Endothelial cell of umbilical vein (primary cell): ENCODE data around the gene ETV7. TPM values are rescaled to one million over a fixed set of nuclear protein-coding genes. Genes with fewer than 3 reads are reported as not detected.
"Not testable (repeated sequence)": the region's sequence is repeated elsewhere in the genome, so short reads cannot be mapped to it uniquely, and the experiment has no call there.

ENCODE experiments used
- BruUV-seq: library from RNA; stranded (reverse); fragments of 400-500 nt; replicated peaks from 2 replicates; lab custom pipeline; 2021; lab: Mats Ljungman, UMichigan
- CTCF ChIA-PET: fragments of 300-600, 350-600 bp; sonication (Branson Sonifier 250); formaldehyde crosslinking; loops from one replicate; lab custom pipeline; 2021; ENCODE audit warnings: antibody characterized with exemption, inconsistent platforms; lab: Charles Lee
- POLR2A ChIA-PET: fragments of 300-600, 350-600 bp; sonication (Branson Sonifier 250); formaldehyde crosslinking; loops from one replicate; lab custom pipeline; 2021; ENCODE audit warnings: antibody characterized with exemption, inconsistent platforms; lab: Charles Lee
- DNase-seq: peaks from one replicate; pipeline ENCODE4 v3.0.0-alpha.2; 2011; ENCODE audit warnings: low read depth, low spot score
- FAIRE-seq: peaks from 2 replicates; lab custom pipeline; 2011; peaks lifted over from hg19 to GRCh38; lab: Jason Lieb, UNC
- H2AFZ ChIP-seq: 2 replicates; pipeline ENCODE4 v1.6.0; 2012; ENCODE audit warnings: low read depth, low read length, control low read depth, inconsistent platforms
- H3K27ac ChIP-seq: 2 replicates; pipeline ENCODE4 v1.5.1; 2011; ENCODE audit warnings: low read depth, mild to moderate bottlenecking, control low read depth, low read length, moderate library complexity; ENCODE audit not compliant: insufficient read depth
- H3K27me3 ChIP-seq, 2 experiments: 2 replicates each; pipeline versions ENCODE4 v1.6.0 to v1.6.1; 2011; ENCODE audit warnings: low read length in 2 of 2, mixed read lengths in 1 of 2; ENCODE audit not compliant: control insufficient read depth in 2 of 2, insufficient read depth in 2 of 2
- H3K36me3 ChIP-seq, 2 experiments: 2 replicates in 1 of 2; 3 replicates in 1 of 2; pipeline ENCODE4 v1.5.1; 2011; ENCODE audit warnings: low read length in 2 of 2, mild to moderate bottlenecking in 1 of 2, moderate library complexity in 1 of 2; ENCODE audit not compliant: control insufficient read depth in 2 of 2, insufficient read depth in 2 of 2; ENCODE audit errors: extremely low read depth in 1 of 2
- H3K4me1 ChIP-seq: 3 replicates; pipeline ENCODE4 v1.5.1; 2011; ENCODE audit warnings: mild to moderate bottlenecking, low read length; ENCODE audit not compliant: control insufficient read depth, insufficient read depth; ENCODE audit errors: extremely low read depth
- H3K4me2 ChIP-seq: 2 replicates; pipeline ENCODE4 v1.6.1; 2011; ENCODE audit warnings: low read length, control low read depth, mixed read lengths; ENCODE audit not compliant: insufficient read depth
- H3K4me3 ChIP-seq, 3 experiments: fragments of 200-600 bp in 1 of 3; sonication (generic), shearing (Covaris generic) in 1 of 3; replicated peaks in 1 of 3; 2 replicates each; pipeline ENCODE4 v1.5.1; 2011 to 2016; ENCODE audit warnings: control low read depth in 3 of 3, low read length in 3 of 3, mild to moderate bottlenecking in 2 of 3, inconsistent platforms in 1 of 3, low read depth in 1 of 3, moderate library complexity in 1 of 3; ENCODE audit not compliant: insufficient read depth in 1 of 3
- H3K79me2 ChIP-seq: 2 replicates; pipeline ENCODE4 v1.6.0; 2012; ENCODE audit warnings: low read length, inconsistent platforms; ENCODE audit not compliant: control insufficient read depth, insufficient read depth
- H3K9ac ChIP-seq: replicated peaks from 2 replicates; pipeline ENCODE3; 2011; ENCODE audit warnings: low read length, control low read depth; ENCODE audit not compliant: insufficient read depth; ENCODE audit errors: extremely low read depth
- H3K9me1 ChIP-seq: replicated peaks from 3 replicates; pipeline ENCODE4 v1.6.0; 2011; ENCODE audit warnings: mild to moderate bottlenecking, low read length; ENCODE audit not compliant: control insufficient read depth, insufficient read depth; ENCODE audit errors: extremely low read depth
- H3K9me3 ChIP-seq: replicated peaks from 2 replicates; pipeline ENCODE4 v1.5.1; 2012; ENCODE audit warnings: low read length, inconsistent platforms; ENCODE audit not compliant: control insufficient read depth, insufficient read depth
- H4K20me1 ChIP-seq: replicated peaks from 2 replicates; pipeline ENCODE3; 2011; ENCODE audit warnings: mild to moderate bottlenecking, low read length; ENCODE audit not compliant: control insufficient read depth, insufficient read depth; ENCODE audit errors: extremely low read depth
- JUN ChIP-seq: IDR thresholded peaks from 2 replicates; pipeline ENCODE4 v1.6.1; 2011; ENCODE audit warnings: borderline replicate concordance, low read depth; ENCODE audit not compliant: insufficient read length, insufficient read depth
- POLR2A ChIP-seq: IDR thresholded peaks from 2 replicates; pipeline ENCODE4 v1.6.1; 2012; ENCODE audit warnings: low read depth, mild to moderate bottlenecking, control low read depth, low read length
- dilution Hi-C: fragments of 300-500 bp; cut with MboI; formaldehyde crosslinking; loops from one replicate; pipeline ENCODE4 v1.15.0; 2019; ENCODE audit warnings: low sequenced_read_pairs; ENCODE audit not compliant: extremely low pct_ligation_motif_present
- intact Hi-C: fragments of 100-400 bp; cut with micrococcal nuclease; formaldehyde crosslinking; loops from one replicate; pipeline ENCODE4 v1.10.0; 2022
- polyA plus RNA-seq, 4 experiments: library from polyadenylated mRNA; depleted of rRNA in 3 of 4; stranded (reverse) in 3 of 4; unstranded in 1 of 4; fragments of >200 nt; gene quantifications; 2 replicates each; pipeline versions ENCODE4 v1.2.1 to v1.2.3, GENCODE V29; 2011 to 2012; ENCODE audit warnings: missing spikeins in 1 of 4
- total RNA-seq: library from RNA; stranded (reverse); gene quantifications from 2 replicates; pipeline ENCODE4 v1.2.3, GENCODE V29; 2021

The ETV7 gene
- total and polyA plus RNA-seq, 2 donors (not counting 3 experiments of a cell fraction or from before 2014, with no cell fraction given), result 0.23 to 0.58 TPM

GRCh38 chr6:36364669-36365479, 22.6 kb downstream of the ETV7 start:
- Histone ChIP-seq H3K9me3 (no peaks in the 10 kb centered on the region), H3K4me2 (no peak overlapping the region), H3K36me3 (no peaks in the 10 kb centered on the region), H4K20me1 (no peaks in the 10 kb centered on the region), H3K79me2 (no peaks in the 10 kb centered on the region), H2AFZ (no peak overlapping the region), H3K4me1 (peaks cover 9% of the 10 kb centered on the region), H3K27me3 (no peaks in the 10 kb centered on the region), H3K27ac (no peak overlapping the region), H3K9me1 (no peaks in the 10 kb centered on the region), H3K4me3 (no peak overlapping the region), H3K9ac (no peak overlapping the region)
- intact Hi-C loops (no loop called here), dilution Hi-C loops (no loop called here)
- ChIA-PET CTCF (interaction anchor here (0.7 to 12.9 kb wide), 7 partner anchors 10 to 244 kb away, joined by 3 to 373 read pairs (median 4); no protein-coding TSS in a partner anchor), POLR2A (no interaction called here)
- TF ChIP-seq JUN (no peak), POLR2A (no peak)
- no TSS peak for BruUV-seq
- FAIRE-seq (no peak), DNase-seq (peak; percentile 58)

- dilution Hi-C loops, DNase-seq, H3K4me3 ChIP-seq, H3K9me1 ChIP-seq, BruUV-seq, H3K9me3 ChIP-seq, FAIRE-seq, POLR2A ChIA-PET, H3K9ac ChIP-seq, H3K79me2 ChIP-seq, H4K20me1 ChIP-seq, intact Hi-C loops, H3K36me3 ChIP-seq, H3K27ac ChIP-seq, H2AFZ ChIP-seq, H3K4me2 ChIP-seq, H3K27me3 ChIP-seq, H3K4me1 ChIP-seq: not testable (repeated sequence)
- CTCF ChIA-PET, result interaction anchor here (1.3 to 12.9 kb wide), 7 partner anchors 10 to 243 kb away, joined by 3 to 373 read pairs (median 5); no protein-coding TSS in a partner anchor
Observed at GRCh38 chr6:36364061-36364635, 23.3 kb downstream of the ETV7 start.

GRCh38 chr6:36363371-36363752, 24.1 kb downstream of the ETV7 start:
- H3K36me3 ChIP-seq, H3K27ac ChIP-seq, BruUV-seq, DNase-seq, dilution Hi-C loops, H3K9me1 ChIP-seq, intact Hi-C loops, H3K27me3 ChIP-seq, H3K4me3 ChIP-seq, POLR2A ChIA-PET, H2AFZ ChIP-seq, H3K79me2 ChIP-seq, H3K9ac ChIP-seq, H3K9me3 ChIP-seq, H4K20me1 ChIP-seq, FAIRE-seq, H3K4me2 ChIP-seq: not testable (repeated sequence)
- CTCF ChIA-PET, result interaction anchor here (1.8 to 12.9 kb wide), 5 partner anchors 10 to 240 kb away, joined by 4 to 373 read pairs (median 8); no protein-coding TSS in a partner anchor
- H3K4me1 ChIP-seq, result peaks cover 12% of the 10 kb centered on the region
